GM23248 (cell line): ENCODE measurements around the gene VSTM2B. TPM values are rescaled to one million over a fixed set of nuclear protein-coding genes. Genes with fewer than 3 reads are reported as not detected.

Experiments used
- DNase-seq: peaks from one replicate; pipeline ENCODE4 v3.0.0-alpha.2; 2015
- H2AFZ ChIP-seq: fragments of 200-600 bp; sonication (generic); 2 replicates; pipeline ENCODE4 v1.6.1; 2016; ENCODE audit warnings: antibody characterized with exemption
- H3F3A ChIP-seq: fragments of 200-600 bp; sonication (generic); 2 replicates; pipeline ENCODE4 v1.6.1; 2016; ENCODE audit warnings: mild to moderate bottlenecking, antibody characterized with exemption, mixed run types; ENCODE audit not compliant: insufficient read depth
- H3K27ac ChIP-seq: fragments of 200-600 bp; sonication (generic); 2 replicates; pipeline ENCODE4 v1.5.1; 2016; ENCODE audit warnings: mild to moderate bottlenecking
- H3K27me3 ChIP-seq: fragments of 200-600 bp; sonication (generic); replicated peaks from 2 replicates; pipeline ENCODE4 v1.6.1; 2016; ENCODE audit warnings: mild to moderate bottlenecking; ENCODE audit not compliant: insufficient read depth
- H3K36me3 ChIP-seq: fragments of 200-600 bp; sonication (generic); 2 replicates; pipeline ENCODE4 v1.6.1; 2016; ENCODE audit warnings: low read depth, mild to moderate bottlenecking
- H3K4me1 ChIP-seq: fragments of 200-600 bp; sonication (generic); 2 replicates; pipeline ENCODE4 v1.6.1; 2016; ENCODE audit warnings: mild to moderate bottlenecking; ENCODE audit not compliant: insufficient read depth
- H3K4me2 ChIP-seq: fragments of 200-600 bp; sonication (generic); one replicate; pipeline ENCODE4 v1.6.1; 2016; ENCODE audit warnings: mild to moderate bottlenecking; ENCODE audit not compliant: unreplicated experiment
- H3K4me3 ChIP-seq: fragments of 200-600 bp; sonication (generic); 2 replicates; pipeline ENCODE4 v1.5.1; 2016; ENCODE audit warnings: mild to moderate bottlenecking
- H3K79me2 ChIP-seq: fragments of 200-600 bp; sonication (generic); 2 replicates; pipeline ENCODE4 v1.6.1; 2016; ENCODE audit warnings: mild to moderate bottlenecking; ENCODE audit not compliant: insufficient read depth
- H3K9ac ChIP-seq: fragments of 200-600 bp; sonication (generic); 2 replicates; pipeline ENCODE4 v1.6.1; 2016; ENCODE audit warnings: mild to moderate bottlenecking
- H3K9me2 ChIP-seq: fragments of 200-600 bp; sonication (generic); 2 replicates; pipeline ENCODE4 v1.6.1; 2016; ENCODE audit warnings: mixed run types, mild to moderate bottlenecking, moderate library complexity; ENCODE audit not compliant: insufficient read depth
- H3K9me3 ChIP-seq: fragments of 200-600 bp; sonication (generic); one replicate; pipeline ENCODE4 v1.6.1; 2017; ENCODE audit warnings: low read depth
- H4K20me1 ChIP-seq: fragments of 200-600 bp; sonication (generic); 2 replicates; pipeline ENCODE4 v1.6.0; 2016; ENCODE audit not compliant: insufficient read depth
- EZH2 ChIP-seq: fragments of 200-600 bp; sonication (generic); IDR thresholded peaks from 2 replicates; pipeline ENCODE4 v1.6.1; 2018; ENCODE audit warnings: antibody characterized with exemption, mild to moderate bottlenecking; ENCODE audit not compliant: insufficient read depth, poor library complexity, severe bottlenecking
- EZH2phosphoT487 ChIP-seq: fragments of 200-600 bp; sonication (generic); IDR thresholded peaks from 2 replicates; pipeline ENCODE4 v1.6.1; 2018; ENCODE audit warnings: antibody characterized with exemption, moderate library complexity, mild to moderate bottlenecking, low read depth; ENCODE audit not compliant: insufficient read depth
- WGBS, 2 experiments: methylation state at CpG; one replicate each; pipeline ENCODE4 v1.1.6; 2015 to 2017; ENCODE audit warnings: low lambda C conversion rate in 2 of 2, low coverage in 1 of 2; ENCODE audit errors: missing lambda C conversion rate in 2 of 2; 5-methylcytosine and 5-hydroxymethylcytosine counted together
- in situ Hi-C: fragments of 300-500 bp; cut with MboI; formaldehyde crosslinking; loops from 2 replicates; pipeline ENCODE4 v1.15.0; 2020
- polyA plus RNA-seq: library from polyadenylated mRNA; unstranded; fragments of >200 nt; fragmentation: Nextera tagmentation; extraction: Ambion mirVana; gene quantifications from 2 replicates; pipeline ENCODE4 v1.2.1, GENCODE V29; 2016
- total RNA-seq: library from RNA; depleted of rRNA; stranded (reverse); fragments of >200 nt; shearing (Covaris generic); gene quantifications from 2 replicates; pipeline ENCODE4 v1.2.3, GENCODE V29; 2014; rRNA removed

Gene VSTM2B
- total and polyA plus RNA-seq, 2 experiments from 2014 or later: not detected

DNA sequence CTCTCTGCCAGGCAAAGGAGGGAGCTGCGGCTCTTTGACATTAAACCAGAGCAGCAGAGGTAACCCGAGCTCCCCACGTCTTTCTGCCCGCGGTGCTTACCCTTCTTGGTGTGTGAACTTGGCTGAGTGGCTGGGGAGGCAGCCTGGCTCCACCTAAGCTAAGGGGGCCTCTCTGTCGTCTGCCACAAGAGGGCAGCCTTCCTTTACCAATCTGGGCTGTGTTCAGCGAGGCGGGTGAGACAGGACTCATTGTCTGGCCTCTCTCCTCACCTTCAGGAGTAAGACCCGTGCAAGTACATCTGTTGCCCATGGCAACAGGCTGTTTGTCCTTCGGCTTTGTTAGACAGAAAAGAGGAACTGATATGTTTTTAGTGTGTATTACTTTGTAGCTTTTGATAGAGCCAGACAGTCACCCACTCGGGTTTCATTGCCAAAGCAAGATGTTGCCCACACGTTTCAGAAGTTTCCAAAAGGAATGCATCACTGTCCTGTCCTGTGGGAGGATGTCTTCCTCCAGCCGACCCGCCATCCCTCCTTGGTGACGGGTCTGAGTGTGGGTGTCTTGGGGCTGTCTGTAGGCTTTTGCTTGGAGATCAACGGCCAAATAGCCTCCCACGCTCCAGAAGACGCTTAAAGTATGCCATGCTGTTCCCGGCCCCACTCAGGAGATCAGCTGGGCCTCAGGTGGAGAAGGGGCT lies 84.9 kb downstream of the VSTM2B start:
- no peak for TF ChIP-seq EZH2
- no peak for TF ChIP-seq EZH2phosphoT487
- no peak overlapping the region for H3K4me3 ChIP-seq
- H3K9me3 ChIP-seq: no peaks in the 10 kb centered on the region
- in situ Hi-C loops: loop anchor here (10.0 kb wide), 1 partner anchor 104 kb away; the partner anchor contains the start of gene C19orf12
- H3K79me2 ChIP-seq: peaks cover 15% of the 10 kb centered on the region
- H2AFZ ChIP-seq: no peak overlapping the region
- H3F3A ChIP-seq: no peaks in the 10 kb centered on the region
- no peaks in the 10 kb centered on the region for H3K27me3 ChIP-seq
- H4K20me1 ChIP-seq: no peaks in the 10 kb centered on the region
- peaks cover 5% of the 10 kb centered on the region; the same call in 1 of the 2 replicates for H3K4me1 ChIP-seq
- H3K27ac ChIP-seq: no peak overlapping the region
- 0 out of 2 replicates have a peak overlapping the region, but pooled peaks have one; percentile 6 for H3K9ac ChIP-seq
- no peak overlapping the region for H3K4me2 ChIP-seq
- WGBS, 2 experiments: 29% methylated on average over 19 of the region's 19 CpGs
- DNase-seq: peak; percentile 90
- no peaks in the 10 kb centered on the region for H3K9me2 ChIP-seq
- H3K36me3 ChIP-seq: peaks cover 6% of the 10 kb centered on the region; the same call in 1 of the 2 replicates

DNA sequence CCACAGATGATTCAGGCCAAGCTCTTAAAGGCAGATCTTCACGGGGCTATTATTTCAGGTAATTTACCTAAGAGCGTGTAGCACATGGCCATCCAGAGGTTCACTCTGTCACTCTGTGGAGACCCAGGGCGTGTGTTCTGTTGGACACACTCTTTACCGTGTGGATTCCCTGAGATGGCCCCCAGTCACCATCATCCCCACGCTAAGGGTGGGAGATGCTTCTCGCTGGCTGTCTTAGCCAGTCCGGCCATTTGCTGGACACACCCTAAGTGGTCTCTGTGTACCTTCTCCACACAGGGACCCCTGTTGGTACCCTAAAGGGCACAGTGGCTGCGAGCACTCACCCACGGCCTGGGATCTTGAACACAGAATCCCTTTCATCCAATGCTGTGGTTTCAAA lies 86.3 kb downstream of the VSTM2B start:
- no peaks in the 10 kb centered on the region for H3K9me3 ChIP-seq
- in situ Hi-C loops: loop anchor here (10.0 kb wide), 1 partner anchor 103 kb away; the partner anchor contains the start of gene C19orf12
- no peaks in the 10 kb centered on the region for H3K27me3 ChIP-seq
- no peak overlapping the region for H3K4me2 ChIP-seq
- peaks cover under 1% of the 10 kb centered on the region; the same call in 1 of the 2 replicates for H3K4me1 ChIP-seq
- no peak for TF ChIP-seq EZH2phosphoT487
- H3K4me3 ChIP-seq: no peak overlapping the region
- H3K79me2 ChIP-seq: peaks cover 4% of the 10 kb centered on the region
- H3K9ac ChIP-seq: no peak overlapping the region
- H3K36me3 ChIP-seq: peaks cover 6% of the 10 kb centered on the region; the same call in 1 of the 2 replicates
- WGBS, 2 experiments: 89 to 95% methylated on average over 9 of the region's 9 CpGs
- no peak overlapping the region for H2AFZ ChIP-seq
- no peaks in the 10 kb centered on the region for H3K9me2 ChIP-seq
- H3F3A ChIP-seq: no peaks in the 10 kb centered on the region
- no peak for DNase-seq
- H4K20me1 ChIP-seq: no peaks in the 10 kb centered on the region
- H3K27ac ChIP-seq: no peak overlapping the region

DNA sequence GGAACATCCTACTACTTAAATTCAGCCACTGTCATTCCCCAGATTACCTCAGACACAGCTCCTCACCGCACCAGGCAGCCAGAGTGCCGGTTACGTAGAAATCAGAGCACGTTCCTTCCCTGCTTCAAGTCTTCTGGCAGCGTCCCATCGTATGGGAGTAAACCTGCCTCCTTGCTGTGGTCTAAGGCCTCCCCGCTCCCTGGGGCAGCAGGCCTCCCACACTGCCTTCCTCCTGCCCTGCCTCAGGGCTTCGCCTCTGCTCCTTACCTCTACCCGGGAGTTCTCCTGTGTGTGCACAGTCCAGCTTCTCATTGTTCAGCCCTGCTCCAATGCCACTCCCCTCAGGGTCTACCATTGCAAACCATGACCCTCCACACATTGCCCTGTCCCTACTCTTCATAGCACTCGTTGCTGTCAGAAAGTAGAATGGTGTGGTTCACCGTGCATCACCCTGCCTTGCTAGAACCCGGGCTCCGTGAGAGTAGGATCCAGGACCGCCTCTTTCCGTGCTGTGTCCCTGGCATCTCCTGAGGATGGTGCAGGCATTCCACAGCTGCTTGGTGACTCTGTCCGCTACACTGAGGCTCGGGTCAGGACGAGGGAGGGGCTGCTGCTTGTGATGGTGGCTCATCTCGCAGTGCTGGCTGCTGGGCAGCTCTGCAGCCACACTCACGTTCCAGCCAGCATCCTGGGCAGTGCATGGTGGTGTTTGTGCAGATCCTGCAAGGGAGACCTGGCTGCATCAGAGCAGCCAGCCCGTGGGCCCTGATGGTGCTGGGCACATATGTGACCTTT lies 87.2 kb downstream of the VSTM2B start:
- Histone ChIP-seq H3K9me2 (no peaks in the 10 kb centered on the region), H3K27me3 (no peaks in the 10 kb centered on the region), H3K9me3 (no peaks in the 10 kb centered on the region), H2AFZ (no peak overlapping the region), H3K9ac (no peak overlapping the region), H3K79me2 (no peaks in the 10 kb centered on the region), H3K4me3 (no peak overlapping the region), H3K36me3 (peaks cover 6% of the 10 kb centered on the region; the same call in 1 of the 2 replicates), H3K4me2 (no peak overlapping the region), H3K27ac (no peak overlapping the region), H4K20me1 (no peaks in the 10 kb centered on the region), H3F3A (no peaks in the 10 kb centered on the region), H3K4me1 (no peaks in the 10 kb centered on the region)
- in situ Hi-C loops: loop anchor here (10.0 kb wide), 1 partner anchor 102 kb away; the partner anchor contains the start of gene C19orf12
- WGBS, 2 experiments: 90 to 91% methylated on average over 21 of the region's 21 CpGs
- no peak for DNase-seq
- no peak for TF ChIP-seq EZH2
- TF ChIP-seq EZH2phosphoT487: no peak

DNA sequence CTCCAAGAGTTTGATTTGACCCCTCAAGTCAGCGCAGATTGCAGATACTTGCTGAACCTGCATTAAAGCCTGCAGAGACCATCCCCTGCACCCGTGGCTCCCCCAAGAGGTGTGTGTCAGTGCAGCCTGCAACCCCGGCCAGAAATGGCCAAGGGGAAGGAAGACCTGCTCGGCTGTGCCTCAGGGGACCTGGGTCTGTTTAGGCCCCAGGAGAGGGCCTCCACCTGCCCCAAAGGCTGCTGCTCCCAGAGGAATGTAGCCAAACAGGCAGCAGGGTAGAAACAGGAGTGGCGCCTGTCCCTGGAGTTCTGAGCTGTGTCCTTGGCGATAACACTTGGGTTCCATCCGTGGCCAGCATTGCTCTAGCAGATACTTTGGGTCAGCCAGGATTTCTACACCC lies 88.3 kb downstream of the VSTM2B start:
- H3K9ac ChIP-seq: no peak overlapping the region
- no peak overlapping the region for H3K27ac ChIP-seq
- H3K4me3 ChIP-seq: no peak overlapping the region
- DNase-seq: no peak
- no peaks in the 10 kb centered on the region for H3K4me1 ChIP-seq
- peaks cover 6% of the 10 kb centered on the region; the same call in 1 of the 2 replicates for H3K36me3 ChIP-seq
- H4K20me1 ChIP-seq: no peaks in the 10 kb centered on the region
- in situ Hi-C loops: loop anchor here (10.0 kb wide), 1 partner anchor 101 kb away; the partner anchor contains the start of gene C19orf12
- no peaks in the 10 kb centered on the region for H3F3A ChIP-seq
- H3K27me3 ChIP-seq: no peaks in the 10 kb centered on the region
- no peaks in the 10 kb centered on the region for H3K9me2 ChIP-seq
- H3K79me2 ChIP-seq: no peaks in the 10 kb centered on the region
- H3K4me2 ChIP-seq: no peak overlapping the region
- TF ChIP-seq EZH2 (no peak), EZH2phosphoT487 (no peak)
- WGBS, 2 experiments: 71 to 83% methylated on average over 7 of the region's 7 CpGs
- no peak overlapping the region for H2AFZ ChIP-seq
- H3K9me3 ChIP-seq: no peaks in the 10 kb centered on the region

Other genes with a start within 250 kb of the VSTM2B start
- 62.5 and 65.8 TPM in 2 replicates for gene POP4, start 80.3 kb downstream of the VSTM2B start, total RNA-seq
- gene POP4, start 80.3 kb downstream of the VSTM2B start, polyA plus RNA-seq: 132 and 139 TPM in 2 replicates
- gene PLEKHF1, start 139.5 kb downstream of the VSTM2B start, total RNA-seq: 18.0 and 23.4 TPM in 2 replicates
- gene PLEKHF1, start 139.5 kb downstream of the VSTM2B start, polyA plus RNA-seq: 9.0 and 9.3 TPM in 2 replicates
- gene C19orf12, start 189.3 kb downstream of the VSTM2B start, total RNA-seq: 45.7 and 46.8 TPM in 2 replicates
- 33.4 and 34.2 TPM in 2 replicates for gene C19orf12, start 189.3 kb downstream of the VSTM2B start, polyA plus RNA-seq